Immature natural killer cell (primary cell): Measurements from ENCODE around the gene TMIE. TPM values are rescaled to one million over a fixed set of nuclear protein-coding genes. Genes with fewer than 3 reads are reported as not detected.

ENCODE experiments used
- DNase-seq, 3 donors: peaks; one replicate each; pipeline ENCODE4 v3.0.0; 2022; ENCODE audit warnings: mixed read lengths in 1 of 3
- H3K27ac Mint-ChIP-seq, 6 donors: one replicate each; pipeline ENCODE4 v1.8.0; 2020; ENCODE audit warnings: mixed read lengths in 6 of 6, mild to moderate bottlenecking in 5 of 6, inconsistent platforms in 4 of 6, moderate library complexity in 3 of 6
- H3K27me3 Mint-ChIP-seq, 3 donors: one replicate each; pipeline ENCODE4 v1.8.0; 2020 to 2021; ENCODE audit warnings: low read depth in 3 of 3, mild to moderate bottlenecking in 3 of 3, mixed read lengths in 3 of 3, moderate library complexity in 3 of 3, inconsistent platforms in 1 of 3
- H3K36me3 Mint-ChIP-seq, 3 donors: one replicate each; pipeline ENCODE4 v1.8.0; 2020; ENCODE audit warnings: mixed read lengths in 3 of 3, inconsistent platforms in 2 of 3, mild to moderate bottlenecking in 2 of 3
- H3K4me1 Mint-ChIP-seq, 2 donors: one replicate each; pipeline ENCODE4 v1.8.0; 2020; ENCODE audit warnings: inconsistent platforms in 2 of 2, mild to moderate bottlenecking in 2 of 2, mixed read lengths in 2 of 2, moderate library complexity in 1 of 2
- H3K4me3 Mint-ChIP-seq, 5 donors: one replicate each; pipeline ENCODE4 v1.8.0; 2020; ENCODE audit warnings: mild to moderate bottlenecking in 5 of 5, mixed read lengths in 5 of 5, inconsistent platforms in 3 of 5, moderate library complexity in 3 of 5
- H3K9me3 Mint-ChIP-seq, 6 donors: one replicate each; pipeline ENCODE4 v1.8.0; 2020; ENCODE audit warnings: mild to moderate bottlenecking in 6 of 6, mixed read lengths in 6 of 6, inconsistent platforms in 4 of 6, moderate library complexity in 3 of 6
- polyA plus RNA-seq, 3 donors: library from polyadenylated mRNA; unstranded; fragments of 300-500 nt; fragmentation: Illumina TruSeq; gene quantifications; one replicate each; pipeline ENCODE4 v1.2.3, GENCODE V29; 2021

TMIE gene
- polyA plus RNA-seq, 3 donors from 2014 or later = not detected

DNA sequence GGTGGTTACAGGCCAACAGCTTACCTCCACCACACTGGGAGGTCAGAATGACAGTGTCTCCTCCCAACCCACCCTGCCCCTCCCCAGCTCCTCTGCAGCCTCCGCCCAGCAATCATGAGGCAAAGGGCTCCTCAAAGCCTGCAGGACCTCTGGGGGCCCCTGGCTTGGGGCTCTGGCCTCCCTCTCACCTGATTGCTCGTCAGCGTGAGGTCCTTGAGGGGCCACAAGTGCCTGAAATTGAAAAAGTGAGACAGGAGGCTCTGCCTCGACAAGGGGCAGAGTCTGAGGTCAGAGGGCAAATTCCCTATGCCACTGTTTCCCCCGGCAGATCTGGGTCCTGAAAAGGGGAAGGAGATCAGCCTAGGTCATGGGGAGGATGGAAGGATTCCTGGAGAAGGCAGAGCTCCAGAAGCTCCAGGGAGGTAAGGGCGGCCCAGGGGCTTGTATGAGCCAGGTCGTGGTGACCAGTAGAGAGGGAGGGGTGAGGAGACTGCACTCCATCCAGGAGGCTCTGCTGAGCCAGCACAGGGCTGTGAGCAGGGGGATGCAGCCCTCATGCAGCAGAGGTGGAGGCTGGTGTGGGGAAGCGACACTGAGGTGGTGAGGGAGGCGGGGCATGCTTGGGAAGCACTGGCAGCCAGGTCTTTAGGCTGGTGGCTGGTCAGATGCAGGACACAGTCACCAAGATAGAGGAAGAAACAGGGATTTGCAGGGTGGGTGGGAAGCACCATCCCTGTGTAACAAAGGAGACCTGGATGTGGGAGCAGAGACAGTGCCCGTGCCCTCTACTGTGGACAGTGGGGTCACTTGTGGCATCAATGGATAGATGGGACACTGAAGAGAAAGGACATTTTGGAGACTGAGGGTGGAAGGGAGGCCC lies 27.8 kb upstream of the TMIE start:
- Mint-ChIP-seq H3K4me1 (no peaks in the 10 kb centered on the region), H3K27me3 (peaks cover 0 to 3% (median 0%) of the 10 kb centered on the region in 3 donors), H3K36me3 (no peaks in the 10 kb centered on the region), H3K4me3 (no peak overlapping the region), H3K9me3 (no peaks in the 10 kb centered on the region), H3K27ac (no peak overlapping the region)
- DNase-seq = no peak

DNA sequence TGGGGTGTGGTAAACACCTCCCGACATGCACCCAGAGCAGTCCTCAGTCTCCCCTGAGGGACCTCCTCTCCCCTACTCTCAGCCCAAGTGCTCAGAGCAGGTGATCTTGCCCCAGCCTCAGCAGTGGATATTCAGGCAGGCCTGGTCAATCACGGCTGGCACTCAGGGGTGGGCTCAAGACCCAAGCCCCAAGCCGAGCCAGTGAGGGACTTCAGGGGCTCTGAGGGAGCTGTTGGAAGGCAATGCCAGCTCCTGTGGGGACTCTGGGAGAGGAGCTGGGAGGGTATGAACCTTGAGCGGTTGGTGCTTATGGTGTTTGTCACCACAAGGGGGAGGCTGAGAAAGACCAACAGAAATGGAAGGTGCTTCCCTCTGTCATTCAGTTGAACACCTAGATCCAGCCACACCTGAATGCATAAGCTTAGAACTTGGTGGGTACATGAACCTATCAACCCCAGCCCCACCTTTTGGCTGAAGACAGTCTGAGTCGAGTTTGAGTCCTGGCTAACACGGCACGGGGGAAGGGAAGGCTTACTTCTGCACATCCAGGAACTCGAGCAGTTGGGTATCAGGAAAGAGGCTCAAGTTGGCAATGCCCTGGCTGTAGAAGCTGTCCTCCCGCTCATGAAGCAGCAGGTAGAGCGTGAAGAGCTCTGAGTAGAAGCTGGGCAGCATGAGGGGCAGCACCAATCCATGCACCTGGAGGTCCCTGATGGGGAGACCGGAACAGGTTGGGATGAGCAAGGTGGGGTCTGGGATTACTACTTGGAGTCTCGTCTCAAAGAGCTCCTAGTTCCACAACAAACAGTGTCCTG lies 27.0 kb upstream of the TMIE start:
- Mint-ChIP-seq H3K4me3 (no peak overlapping the region), H3K4me1 (no peaks in the 10 kb centered on the region), H3K36me3 (no peaks in the 10 kb centered on the region), H3K27ac (no peak overlapping the region), H3K9me3 (no peaks in the 10 kb centered on the region), H3K27me3 (peaks cover 0 to 5% (median 0%) of the 10 kb centered on the region in 3 donors)
- no peak for DNase-seq

DNA sequence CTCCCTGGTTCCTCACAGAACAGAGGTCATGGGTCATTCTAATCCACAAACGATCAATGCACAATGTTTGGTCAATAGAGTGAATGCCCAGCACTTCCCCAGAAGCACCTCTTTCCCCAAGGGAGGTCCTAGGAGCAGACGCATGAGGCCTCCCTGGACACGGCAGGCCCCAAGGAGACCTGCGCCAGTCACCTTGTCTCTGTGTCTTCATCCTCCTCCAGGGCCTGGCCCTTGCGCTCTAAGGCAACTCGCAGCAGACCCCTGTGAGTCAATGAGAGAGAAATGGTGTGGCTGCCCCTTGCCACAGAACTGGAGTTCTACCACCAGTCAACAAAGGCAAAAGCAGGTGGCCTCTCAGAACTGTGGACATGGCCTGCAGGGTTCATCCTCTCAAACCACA lies 25.8 kb upstream of the TMIE start:
- no peaks in the 10 kb centered on the region for H3K9me3 Mint-ChIP-seq
- no peaks in the 10 kb centered on the region for H3K36me3 Mint-ChIP-seq
- DNase-seq = no peak
- no peak overlapping the region for H3K4me3 Mint-ChIP-seq
- H3K27me3 Mint-ChIP-seq = peaks cover 0 to 5% (median 0%) of the 10 kb centered on the region in 3 donors
- no peaks in the 10 kb centered on the region for H3K4me1 Mint-ChIP-seq
- H3K27ac Mint-ChIP-seq = no peak overlapping the region

DNA sequence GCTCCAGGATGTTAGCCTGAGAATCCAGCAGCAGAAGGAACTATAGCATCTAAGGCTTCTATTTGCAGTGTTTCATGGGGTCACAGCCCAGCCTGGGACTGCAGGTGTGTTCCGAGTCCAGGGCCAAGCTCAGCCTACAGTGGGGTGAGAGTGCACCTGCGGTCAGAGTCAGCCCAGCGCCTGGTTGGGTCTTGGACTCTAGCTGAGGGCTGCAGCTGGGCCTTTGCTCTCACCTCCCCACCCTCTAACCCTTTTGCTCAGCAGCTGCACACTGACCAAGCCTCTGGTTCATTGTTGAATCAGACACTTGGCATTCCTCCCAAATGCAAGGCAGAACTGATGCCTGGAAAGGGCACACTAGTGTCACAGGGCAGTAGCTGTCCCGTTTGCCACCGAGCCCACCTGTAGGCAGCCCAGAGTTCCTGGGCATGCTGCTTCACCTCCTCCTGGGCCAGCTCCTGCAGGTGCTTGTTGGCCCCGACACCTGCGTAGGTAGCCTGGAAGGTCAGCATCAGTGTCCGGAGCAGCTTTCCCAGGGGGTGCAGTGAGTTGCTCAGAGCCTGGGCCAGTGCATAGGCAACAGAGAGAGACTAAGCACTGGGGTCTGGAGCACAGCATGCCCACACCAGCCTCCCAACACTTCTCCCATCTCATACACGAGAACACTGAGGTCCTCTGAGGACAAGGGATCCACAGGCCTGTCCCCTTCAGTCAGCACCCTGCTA lies 25.2 kb upstream of the TMIE start:
- Mint-ChIP-seq H3K36me3 (no peaks in the 10 kb centered on the region), H3K27ac (no peak overlapping the region), H3K4me3 (no peak overlapping the region), H3K4me1 (no peaks in the 10 kb centered on the region), H3K9me3 (no peaks in the 10 kb centered on the region), H3K27me3 (peaks cover 0 to 7% (median 0%) of the 10 kb centered on the region in 3 donors)
- no peak for DNase-seq

DNA sequence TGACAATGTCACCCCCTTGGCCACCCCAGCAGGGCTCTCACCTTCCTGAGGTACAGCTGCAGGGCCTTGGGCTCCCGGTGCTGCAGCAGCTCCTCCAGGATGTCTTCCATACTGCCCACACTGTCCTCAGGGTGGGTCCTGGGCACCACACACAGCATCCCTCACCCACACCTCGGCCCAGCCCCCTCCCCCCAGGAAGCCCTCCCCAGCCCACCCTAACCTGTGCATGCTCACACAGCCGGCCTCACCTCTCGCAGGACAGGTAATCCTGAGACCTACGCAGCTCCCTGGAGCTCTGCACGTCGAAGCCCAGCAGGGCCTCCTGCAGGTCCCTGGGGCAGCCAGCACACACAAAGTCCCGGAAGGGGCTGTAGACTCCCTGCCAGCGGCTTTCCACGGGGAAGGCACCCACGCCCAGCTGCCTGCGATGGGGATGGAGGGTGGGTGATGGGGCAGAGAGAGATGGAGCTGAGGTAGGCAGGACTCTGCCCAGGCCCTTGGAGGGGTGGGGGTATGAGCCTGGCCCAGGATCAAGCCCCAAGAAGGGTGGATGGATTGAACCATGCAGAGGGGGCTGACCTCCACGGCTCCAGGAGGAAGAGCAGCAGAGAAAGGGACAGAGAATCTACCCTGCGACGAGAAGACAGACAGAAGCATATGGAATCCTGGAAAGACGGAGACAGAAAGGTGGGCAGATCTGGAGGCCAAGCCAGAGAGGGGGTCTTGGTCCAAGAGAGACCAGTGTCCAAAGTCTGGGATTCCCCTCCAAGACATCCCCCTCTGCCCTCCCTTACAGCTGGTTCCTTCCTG lies 24.4 kb upstream of the TMIE start:
- H3K27me3 Mint-ChIP-seq = peaks cover 0 to 7% (median 0%) of the 10 kb centered on the region in 3 donors
- H3K9me3 Mint-ChIP-seq = no peaks in the 10 kb centered on the region
- no peak overlapping the region for H3K27ac Mint-ChIP-seq
- no peaks in the 10 kb centered on the region for H3K4me1 Mint-ChIP-seq
- no peak for DNase-seq
- H3K4me3 Mint-ChIP-seq = no peak overlapping the region
- H3K36me3 Mint-ChIP-seq = no peaks in the 10 kb centered on the region

DNA sequence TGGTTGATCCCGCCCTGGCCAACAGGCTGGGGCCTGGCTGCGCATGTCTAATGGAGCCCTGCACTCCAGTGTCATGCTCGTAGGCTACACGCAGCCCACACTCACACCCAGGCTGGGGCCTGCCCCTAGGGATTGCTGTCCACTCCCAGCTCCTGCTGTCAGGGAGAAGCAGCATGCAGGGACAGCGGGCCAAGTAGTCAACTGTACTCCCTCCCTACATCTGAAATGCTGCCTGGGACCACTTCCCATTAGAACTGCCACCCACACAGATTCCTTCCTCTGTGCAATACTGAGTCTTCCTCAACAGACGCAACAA lies 23.8 kb upstream of the TMIE start:
- H3K4me1 Mint-ChIP-seq = no peaks in the 10 kb centered on the region
- peaks cover 0 to 7% (median 1%) of the 10 kb centered on the region in 3 donors for H3K27me3 Mint-ChIP-seq
- H3K36me3 Mint-ChIP-seq = no peaks in the 10 kb centered on the region
- no peak overlapping the region for H3K4me3 Mint-ChIP-seq
- no peak for DNase-seq
- H3K9me3 Mint-ChIP-seq = no peaks in the 10 kb centered on the region
- H3K27ac Mint-ChIP-seq = no peak overlapping the region

DNA sequence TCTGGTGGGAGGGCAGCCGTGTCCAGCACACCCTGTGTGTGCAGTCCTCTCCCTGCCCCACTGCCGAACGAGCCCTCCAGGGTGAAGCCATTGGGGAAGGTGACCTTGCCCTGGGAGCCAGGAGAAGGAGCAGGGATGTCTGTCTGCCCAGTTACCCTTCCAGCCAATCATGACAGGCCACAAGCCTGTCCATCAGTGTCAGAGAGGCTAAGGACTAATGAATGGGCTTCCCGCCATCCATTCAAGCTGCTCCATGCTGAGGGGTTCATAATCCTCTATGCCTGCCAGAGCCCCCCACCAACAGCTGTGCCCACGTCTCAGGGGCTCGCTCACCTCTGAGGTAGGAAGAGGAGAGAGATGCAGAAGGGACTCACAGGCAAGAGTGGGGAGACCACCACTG lies 22.9 kb upstream of the TMIE start:
- Mint-ChIP-seq H3K4me3 (no peak overlapping the region), H3K4me1 (no peaks in the 10 kb centered on the region), H3K36me3 (no peaks in the 10 kb centered on the region), H3K27me3 (peaks cover 0 to 4% (median 1%) of the 10 kb centered on the region in 3 donors), H3K27ac (no peak overlapping the region), H3K9me3 (no peaks in the 10 kb centered on the region)
- no peak for DNase-seq

DNA sequence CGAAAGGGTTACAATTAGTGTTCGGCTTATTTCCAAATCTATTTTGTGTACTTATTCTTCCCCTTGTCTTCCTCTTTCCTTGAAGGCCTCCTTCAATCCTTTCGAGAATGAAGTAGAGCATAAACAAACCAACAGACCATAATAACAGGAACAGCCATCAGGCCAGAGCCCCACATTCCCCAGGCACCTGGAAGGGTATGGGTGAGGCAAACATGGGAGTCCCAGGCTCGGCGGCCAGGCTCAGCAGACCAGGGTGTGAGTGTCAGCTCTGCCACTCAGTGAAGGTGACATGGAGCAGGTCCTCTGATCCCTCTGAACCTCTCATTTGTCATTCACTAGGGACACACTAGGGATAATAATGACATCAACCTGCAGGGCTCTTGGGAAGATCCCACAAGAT lies 21.5 kb upstream of the TMIE start:
- Mint-ChIP-seq H3K4me1 (no peaks in the 10 kb centered on the region), H3K27me3 (peaks cover 0 to 4% (median 1%) of the 10 kb centered on the region in 3 donors), H3K9me3 (no peaks in the 10 kb centered on the region), H3K4me3 (no peak overlapping the region), H3K27ac (no peak overlapping the region), H3K36me3 (no peaks in the 10 kb centered on the region)
- DNase-seq = no peak

DNA sequence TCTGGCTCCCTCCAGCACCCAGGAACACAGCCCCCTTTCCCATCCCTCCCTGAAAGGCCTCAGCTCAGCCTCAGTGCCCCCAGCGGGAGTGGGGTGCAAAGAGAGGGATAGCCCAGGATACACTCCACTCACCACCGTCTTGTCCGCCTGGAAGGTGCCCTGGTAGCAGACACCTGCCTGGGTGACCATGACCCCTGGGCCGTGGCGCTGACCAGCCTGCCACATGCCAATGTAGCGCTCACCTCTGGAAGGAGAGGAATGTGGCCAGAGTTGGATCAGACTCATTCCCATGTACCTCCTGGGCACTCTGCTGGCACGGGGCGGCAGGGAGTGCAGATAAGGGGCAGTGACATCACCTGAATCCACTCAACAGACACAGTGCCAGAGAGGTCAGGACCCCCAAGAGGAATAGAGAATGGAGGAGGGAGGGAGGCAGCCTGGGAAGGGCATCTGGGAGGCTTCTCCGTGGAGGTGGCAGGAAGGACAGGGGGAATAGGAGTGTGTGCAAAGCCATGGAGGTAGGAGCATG lies 20.8 kb upstream of the TMIE start:
- Mint-ChIP-seq H3K36me3 (no peaks in the 10 kb centered on the region), H3K27ac (no peak overlapping the region), H3K9me3 (no peaks in the 10 kb centered on the region), H3K4me1 (no peaks in the 10 kb centered on the region), H3K4me3 (no peak overlapping the region), H3K27me3 (peaks cover 0 to 4% (median 1%) of the 10 kb centered on the region in 3 donors)
- no peak for DNase-seq

DNA sequence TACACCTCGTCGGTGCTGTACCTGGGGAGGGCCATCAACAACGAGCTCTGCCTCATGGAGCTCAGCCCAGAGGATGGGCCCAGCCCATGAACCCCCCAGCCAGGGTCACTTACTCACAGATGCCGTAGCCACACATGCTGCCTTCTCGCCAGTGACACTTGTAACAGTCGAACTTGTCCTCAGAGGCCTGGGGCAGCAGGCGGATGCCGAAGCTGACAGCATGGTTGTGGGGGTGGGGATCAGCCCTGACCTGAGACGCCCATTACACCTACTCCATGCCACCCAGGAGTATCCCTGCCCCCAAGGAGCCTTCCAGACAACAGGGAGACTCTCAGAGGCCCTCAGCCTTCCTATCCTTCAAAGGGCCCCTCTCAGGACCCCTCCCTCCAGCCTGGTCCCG lies 19.8 kb upstream of the TMIE start:
- peaks cover 0 to 4% (median 1%) of the 10 kb centered on the region in 3 donors for H3K27me3 Mint-ChIP-seq
- no peak overlapping the region for H3K4me3 Mint-ChIP-seq
- H3K27ac Mint-ChIP-seq = no peak overlapping the region
- no peaks in the 10 kb centered on the region for H3K9me3 Mint-ChIP-seq
- H3K36me3 Mint-ChIP-seq = no peaks in the 10 kb centered on the region
- no peaks in the 10 kb centered on the region for H3K4me1 Mint-ChIP-seq
- DNase-seq = no peak

DNA sequence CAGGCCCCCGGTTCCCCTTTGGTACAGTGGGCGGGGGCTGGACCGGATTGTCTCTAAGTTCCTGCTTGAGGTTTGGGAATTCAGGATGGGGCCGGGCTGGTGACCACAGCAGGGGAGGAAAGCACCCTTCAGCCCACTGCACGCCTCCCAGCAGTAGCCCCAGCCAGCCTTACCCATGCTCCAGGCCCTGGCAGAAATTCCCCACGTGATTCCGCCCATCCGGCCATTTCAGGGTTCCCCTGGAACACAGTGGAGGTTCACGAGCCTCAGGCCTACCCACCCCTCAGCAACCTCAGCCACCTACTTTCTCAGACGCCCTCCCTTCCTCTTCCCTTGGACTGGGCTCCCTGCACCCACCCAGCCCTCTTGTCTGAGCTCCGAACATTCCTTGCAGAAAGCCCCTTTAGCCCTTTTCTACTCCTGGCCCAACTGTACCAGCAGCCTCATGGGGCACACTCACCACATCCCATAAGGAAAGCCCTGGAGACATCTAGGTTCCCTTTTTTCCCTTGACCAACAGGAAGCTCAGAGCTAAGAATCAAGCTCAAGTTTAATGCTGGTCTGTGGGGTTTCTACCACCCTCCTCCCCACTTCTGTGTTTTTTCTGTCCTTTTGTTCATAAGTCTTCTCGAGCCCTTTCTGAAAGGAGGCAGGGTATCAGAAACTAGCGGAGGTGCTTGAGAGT lies 19.2 kb upstream of the TMIE start:
- H3K4me1 Mint-ChIP-seq = no peaks in the 10 kb centered on the region
- no peak for DNase-seq
- no peak overlapping the region for H3K27ac Mint-ChIP-seq
- no peaks in the 10 kb centered on the region for H3K36me3 Mint-ChIP-seq
- peaks cover 0 to 4% (median 1%) of the 10 kb centered on the region in 3 donors for H3K27me3 Mint-ChIP-seq
- H3K9me3 Mint-ChIP-seq = no peaks in the 10 kb centered on the region
- no peak overlapping the region for H3K4me3 Mint-ChIP-seq

DNA sequence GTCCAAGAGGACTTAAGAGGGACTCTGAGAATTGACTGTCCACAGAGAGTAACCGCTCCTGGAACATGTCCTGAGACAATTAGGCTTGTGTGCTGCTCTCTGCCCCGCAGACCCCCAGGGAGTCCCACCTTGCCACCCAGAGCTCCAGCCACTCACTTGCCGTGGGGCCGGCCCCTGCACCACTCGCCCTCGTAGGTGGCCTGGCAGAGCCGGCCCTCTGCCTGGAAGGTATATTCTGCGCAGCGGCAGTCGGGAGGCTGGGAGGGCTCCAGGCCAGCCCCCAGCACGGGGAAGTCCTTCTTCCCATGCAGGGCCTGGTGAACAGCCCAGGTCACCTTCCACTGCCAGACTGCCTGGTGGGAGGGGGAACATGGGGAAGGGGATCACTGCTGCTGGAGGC lies 18.2 kb upstream of the TMIE start:
- peaks cover 0 to 4% (median 1%) of the 10 kb centered on the region in 3 donors for H3K27me3 Mint-ChIP-seq
- H3K4me1 Mint-ChIP-seq = no peaks in the 10 kb centered on the region
- no peak for DNase-seq
- H3K4me3 Mint-ChIP-seq = no peak overlapping the region
- H3K27ac Mint-ChIP-seq = no peak overlapping the region
- no peaks in the 10 kb centered on the region for H3K36me3 Mint-ChIP-seq
- no peaks in the 10 kb centered on the region for H3K9me3 Mint-ChIP-seq

DNA sequence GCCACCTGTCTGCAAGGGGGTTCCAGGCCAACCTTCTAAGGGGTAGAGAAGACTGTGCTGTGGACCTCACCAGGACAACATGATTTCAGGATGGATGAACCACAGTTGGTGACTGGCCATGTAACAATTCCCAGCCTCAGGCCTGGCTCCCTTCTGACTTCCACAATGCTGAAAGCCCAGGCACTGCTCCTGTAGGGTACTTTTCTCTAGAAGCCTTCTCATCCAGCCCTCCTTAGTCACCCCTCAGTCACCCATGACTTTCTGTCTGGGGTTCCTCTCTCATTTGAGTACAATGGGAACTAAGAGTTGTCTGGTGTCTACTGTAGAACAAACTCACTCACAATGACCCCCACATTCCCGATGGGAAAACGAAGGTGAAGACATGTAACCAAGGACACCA lies 16.3 kb upstream of the TMIE start:
- Mint-ChIP-seq H3K4me3 (no peak overlapping the region), H3K27me3 (peaks cover 0 to 3% (median 1%) of the 10 kb centered on the region in 3 donors), H3K36me3 (no peaks in the 10 kb centered on the region), H3K27ac (no peak overlapping the region), H3K9me3 (no peaks in the 10 kb centered on the region), H3K4me1 (no peaks in the 10 kb centered on the region)
- no peak for DNase-seq
